COR-L47 (cell line): ENCODE measurements around the gene PDIA4.

Experiments used
- DNase-seq: peaks from one replicate; lab custom pipeline; 2025; lab: John Stamatoyannopoulos, UW

The PDIA4 gene

DNA sequence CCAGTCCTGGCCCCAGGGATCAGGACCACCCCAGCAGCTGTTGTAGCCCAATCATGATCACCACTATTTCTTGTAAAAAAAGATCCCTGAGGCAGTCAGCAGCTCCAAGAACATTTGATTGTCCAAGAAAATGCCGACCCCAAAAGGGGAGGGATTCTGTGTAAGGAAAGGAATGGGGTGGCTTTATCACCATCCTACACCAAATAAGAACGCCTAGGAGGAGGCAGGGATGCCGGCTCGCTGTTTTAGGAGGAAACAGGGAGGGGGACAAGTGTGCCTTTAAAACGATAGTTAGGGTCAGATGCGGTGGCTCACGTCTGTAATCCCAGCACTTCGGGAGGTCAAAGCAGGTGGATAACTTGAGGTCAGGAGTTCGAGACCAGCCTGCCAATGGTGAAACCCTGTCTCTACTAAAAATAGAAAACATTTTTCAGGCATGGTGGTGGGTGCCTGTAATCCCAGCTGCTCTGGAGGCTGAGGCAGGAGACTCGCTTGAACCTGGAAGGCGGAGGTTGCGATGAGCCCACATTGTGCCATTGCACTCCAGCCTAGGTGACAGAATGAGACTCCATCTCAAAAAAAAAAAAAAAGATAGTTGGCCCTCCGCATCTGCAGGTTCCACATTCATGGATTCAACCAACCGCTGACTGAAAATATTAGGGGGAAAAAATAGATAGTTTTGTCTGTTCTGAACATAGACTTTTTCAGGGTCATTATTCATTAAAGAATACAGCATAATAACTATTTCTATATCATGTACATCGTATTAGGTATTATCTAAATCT is 63.6 kb downstream of the PDIA4 start:
- no peak for DNase-seq

DNA sequence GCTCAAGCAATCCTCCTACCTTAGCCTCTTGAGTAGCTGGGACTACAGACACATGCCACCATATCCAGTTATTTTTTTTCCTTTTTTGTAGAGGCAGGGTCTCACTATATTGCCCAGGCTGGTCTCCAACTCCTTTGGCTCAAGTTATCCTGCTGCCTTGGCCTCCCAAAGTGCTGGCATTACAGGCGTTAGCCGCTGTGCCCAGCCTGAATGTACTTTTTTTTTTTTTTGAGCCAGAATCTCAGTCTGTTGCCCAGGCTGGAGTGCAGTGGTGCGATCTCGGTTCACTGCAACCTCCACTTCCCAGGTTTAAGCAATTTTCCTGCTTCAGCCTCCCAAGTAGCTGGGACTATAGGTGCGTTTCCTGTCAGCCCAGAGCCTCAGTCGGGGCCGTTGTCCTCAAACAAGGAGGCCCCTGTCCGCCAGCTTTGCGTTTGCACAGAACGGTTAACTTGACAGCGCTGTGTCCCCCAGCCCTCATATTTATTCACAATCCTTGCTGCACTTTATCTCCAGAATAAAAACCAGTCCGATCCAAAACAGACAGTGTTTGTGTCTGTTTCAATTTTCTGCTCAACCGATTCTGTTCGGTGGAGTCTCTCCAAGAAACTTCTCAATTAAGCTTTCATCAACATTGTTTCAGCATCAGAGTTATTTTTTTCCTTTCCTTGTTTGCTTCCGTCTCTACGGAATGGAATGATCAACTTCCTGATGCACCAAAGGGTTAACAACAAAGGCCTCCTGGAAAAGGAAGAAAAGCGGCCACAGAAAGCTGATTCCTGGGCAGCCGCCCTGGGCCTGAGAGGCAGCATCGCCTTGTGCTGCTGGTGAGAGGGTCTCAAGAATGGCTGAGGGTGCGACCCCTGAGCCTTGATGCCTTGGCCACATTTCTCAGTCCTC is 64.5 kb downstream of the PDIA4 start:
- DNase-seq, result no peak

DNA sequence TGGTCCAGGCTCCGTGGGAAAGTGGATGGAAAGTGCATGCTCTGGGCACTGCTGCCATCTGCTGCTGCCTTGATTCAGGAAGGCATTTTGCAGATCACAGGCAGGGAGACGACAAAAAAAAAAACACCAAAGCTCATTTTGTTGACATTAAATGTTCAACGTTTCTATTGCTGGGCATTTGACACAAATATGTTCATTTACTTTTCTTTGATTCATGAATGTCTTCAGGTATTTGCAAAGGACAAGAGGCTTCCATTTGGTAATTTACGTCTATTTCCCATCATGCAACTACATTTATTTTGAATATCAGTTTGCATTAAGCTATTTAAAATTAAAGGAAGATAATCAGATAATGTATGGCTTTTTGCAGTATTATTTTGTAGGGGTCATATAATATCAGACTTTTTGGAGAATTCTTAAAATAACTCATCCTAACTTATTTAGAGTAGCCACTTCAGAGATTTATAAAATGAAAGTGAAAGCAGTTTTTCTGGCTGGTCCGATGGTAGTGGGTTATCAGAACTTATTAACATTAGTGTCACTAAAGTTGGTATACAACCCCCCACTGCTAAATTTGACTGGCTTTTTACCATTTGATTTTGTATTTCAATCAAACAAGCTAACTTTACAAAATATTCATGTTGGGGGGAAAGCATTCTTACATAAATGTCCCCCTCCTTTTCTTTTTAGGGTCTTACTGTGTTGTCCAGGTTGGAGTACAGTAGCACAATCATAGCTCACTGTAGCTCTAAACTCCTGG is 65.3 kb downstream of the PDIA4 start:
- DNase-seq, result peak; percentile 48

DNA sequence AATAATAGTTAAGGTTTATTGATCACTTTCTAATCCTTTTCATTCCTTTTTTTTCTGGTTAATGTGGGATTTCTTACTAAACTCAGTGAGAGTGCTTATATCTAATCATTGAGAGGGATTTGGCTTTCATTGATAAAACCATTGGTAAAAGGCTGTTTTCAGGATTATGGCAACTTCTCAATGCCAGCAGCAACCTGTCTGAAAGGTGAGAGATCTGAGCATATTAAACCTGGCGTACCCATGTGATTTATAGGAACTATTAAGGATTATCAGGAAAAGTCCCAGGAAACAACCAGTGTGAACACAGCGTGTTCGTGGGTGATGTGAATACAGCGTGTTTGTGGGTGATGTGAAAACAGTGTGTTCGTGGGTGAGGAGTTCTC is 65.9 kb downstream of the PDIA4 start:
- DNase-seq, result no peak

DNA sequence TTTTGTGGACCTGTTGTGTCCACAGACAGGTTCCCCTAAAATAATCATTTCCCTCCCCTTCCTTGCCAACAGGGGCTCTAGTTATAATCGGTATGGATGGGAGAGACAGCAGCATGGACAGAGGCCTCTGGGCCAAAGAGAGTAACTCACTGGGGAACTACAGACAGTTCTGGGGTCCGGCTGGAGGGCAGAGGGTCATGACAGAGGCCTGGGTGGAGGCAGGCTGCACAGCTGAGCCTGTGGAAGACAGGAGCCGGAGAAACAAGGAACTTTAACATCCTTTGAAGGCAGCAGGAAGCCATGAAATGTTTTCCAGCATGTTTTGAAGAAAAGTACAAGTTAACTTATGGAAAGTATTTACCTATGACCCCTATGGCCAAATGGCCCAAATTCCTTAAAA is 68.6 kb downstream of the PDIA4 start:
- DNase-seq, result no peak

DNA sequence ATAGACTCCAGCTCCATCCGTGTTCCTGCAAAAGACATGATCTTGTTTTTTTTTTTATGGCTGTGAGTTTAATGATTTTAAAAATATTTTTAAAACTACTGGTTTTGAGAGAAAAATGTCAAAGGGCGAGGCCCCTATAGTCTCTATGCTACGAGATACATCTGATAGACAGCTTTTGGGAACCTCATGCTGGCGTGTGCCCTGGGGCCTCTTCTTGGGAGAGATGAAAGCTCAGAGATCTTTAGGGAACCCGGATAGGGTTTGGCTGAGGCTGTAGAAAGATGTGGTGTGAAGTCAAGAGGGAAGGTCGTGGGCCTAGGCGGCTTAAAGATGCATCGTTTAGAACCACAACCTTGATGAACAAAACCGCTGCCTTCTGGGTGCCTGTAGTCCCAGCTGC is 70.2 kb downstream of the PDIA4 start:
- no peak for DNase-seq

DNA sequence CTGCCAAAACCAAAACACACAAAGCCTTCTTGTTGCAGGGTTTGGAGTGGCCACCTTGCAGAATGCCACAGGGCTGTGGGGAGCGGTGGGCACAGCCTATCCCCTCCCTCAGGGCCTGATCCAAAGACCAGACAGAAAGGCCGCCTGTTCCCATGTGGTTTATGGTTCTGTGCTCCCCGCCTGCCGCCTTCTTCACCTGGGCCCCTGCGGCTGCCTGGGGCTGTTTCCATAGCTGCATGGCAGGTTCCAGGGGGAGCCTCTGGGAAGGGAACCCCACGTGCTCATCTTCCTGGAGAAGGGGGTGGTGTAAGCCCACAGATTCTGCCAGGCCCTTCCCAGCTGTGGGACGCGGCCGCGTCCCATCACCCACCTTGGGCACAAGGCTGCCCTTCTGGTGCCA is 73.5 kb downstream of the PDIA4 start:
- DNase-seq, result no peak

DNA sequence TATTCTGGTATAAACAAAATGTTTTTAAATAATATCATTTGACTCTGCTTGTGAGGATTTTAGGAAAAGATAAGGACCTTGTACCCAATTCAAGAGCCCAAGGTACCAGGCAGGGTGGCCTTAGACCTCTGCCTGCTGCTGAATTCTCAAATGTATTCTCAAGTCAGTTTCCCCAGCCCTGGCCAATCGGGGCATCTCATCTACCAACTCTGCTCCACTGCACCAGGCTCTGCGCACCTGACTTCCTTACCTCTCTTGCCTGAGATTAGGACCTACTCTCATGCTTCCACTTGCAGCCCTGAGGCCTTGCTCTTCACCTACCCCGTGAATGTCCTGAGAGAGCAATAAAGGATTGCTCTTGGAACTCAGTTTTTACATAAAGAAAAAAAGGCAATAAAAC is 74.6 kb downstream of the PDIA4 start:
- DNase-seq, result no peak
